NCI-H345 treated with DMSO at 0.1 percent for 48 hours (cell line): ENCODE measurements around the gene ZNF14.
A peak's percentile ranks its signal among the peaks of the same experiment; 100 is the strongest.
"Not testable (repeated sequence)": the region's sequence is repeated elsewhere in the genome, so short reads cannot be mapped to it uniquely, and the experiment has no call there.

Experiments
- DNase-seq: peaks from one replicate; lab custom pipeline; 2025; ENCODE audit not compliant: unreplicated experiment; lab: John Stamatoyannopoulos, UW

The ZNF14 gene

DNA sequence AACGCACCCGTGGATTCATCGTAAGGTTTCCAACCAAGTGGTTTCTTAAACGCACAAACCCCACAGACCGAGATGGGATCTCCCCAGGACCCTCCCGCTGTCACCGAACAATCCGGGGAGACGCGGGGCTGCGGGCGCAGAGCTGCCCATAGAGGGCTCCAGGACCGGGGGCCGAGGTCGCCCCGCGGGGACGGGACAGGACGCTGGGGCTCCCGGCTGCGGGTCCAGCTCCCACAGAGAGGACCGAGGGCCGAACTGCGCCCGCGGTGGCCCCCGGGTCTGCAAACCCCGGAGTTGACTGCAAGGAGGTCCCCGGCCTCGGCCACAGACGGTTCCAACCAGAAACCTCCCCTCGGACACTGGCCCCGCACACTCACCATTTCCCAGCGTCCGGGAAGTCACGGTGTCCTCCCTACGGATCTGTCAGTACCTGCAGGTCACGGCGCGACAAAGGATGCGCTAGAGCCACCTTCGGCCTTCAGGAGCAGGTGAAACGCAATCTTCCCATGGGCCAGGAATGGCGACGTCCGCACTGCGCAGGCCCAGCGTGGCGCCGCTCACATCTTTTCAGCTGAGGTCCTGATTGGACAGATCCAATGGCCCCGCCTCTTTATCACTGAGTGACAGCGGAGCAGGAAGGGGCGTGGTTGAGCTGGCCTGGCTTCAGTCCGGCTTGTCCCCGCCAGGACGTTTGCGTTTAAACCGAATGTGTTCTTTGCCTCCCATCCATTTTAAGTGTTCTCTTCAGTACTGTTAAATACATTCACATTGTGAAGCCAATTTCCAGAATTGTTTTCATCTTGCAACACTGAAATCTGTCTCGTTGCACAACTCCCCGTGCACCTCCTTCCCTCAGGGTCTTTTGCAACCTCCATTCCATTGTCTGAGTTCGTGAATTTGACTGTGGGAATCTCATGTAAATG lies at the start of gene ZNF14:
TSS of gene ZNF14 (minus strand) at position 534 of the 923 bp plus-strand sequence. CDS start at position 380, 154 bp downstream.
- DNase-seq, result peak; percentile 82

DNA sequence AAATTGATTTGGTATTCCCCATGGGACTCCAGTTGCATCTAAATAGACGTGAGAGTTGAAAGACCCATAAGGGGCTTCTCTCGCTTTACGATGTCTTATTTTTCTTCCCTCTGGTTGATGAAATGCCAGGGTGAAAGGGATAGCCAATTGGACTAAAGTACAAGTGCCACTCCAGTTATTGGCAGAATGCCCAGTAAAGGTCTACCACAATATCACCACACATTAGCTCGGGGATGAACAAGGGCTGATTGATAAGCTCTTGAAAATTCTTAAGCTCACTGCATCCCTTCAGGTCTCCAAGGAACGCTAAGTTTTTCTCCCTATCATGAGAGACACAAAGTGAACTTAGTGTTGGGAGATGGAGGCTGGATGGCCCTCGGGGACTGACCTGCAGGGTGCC lies 48.9 kb upstream of the ZNF14 start:
- DNase-seq, result peak; percentile 58

DNA sequence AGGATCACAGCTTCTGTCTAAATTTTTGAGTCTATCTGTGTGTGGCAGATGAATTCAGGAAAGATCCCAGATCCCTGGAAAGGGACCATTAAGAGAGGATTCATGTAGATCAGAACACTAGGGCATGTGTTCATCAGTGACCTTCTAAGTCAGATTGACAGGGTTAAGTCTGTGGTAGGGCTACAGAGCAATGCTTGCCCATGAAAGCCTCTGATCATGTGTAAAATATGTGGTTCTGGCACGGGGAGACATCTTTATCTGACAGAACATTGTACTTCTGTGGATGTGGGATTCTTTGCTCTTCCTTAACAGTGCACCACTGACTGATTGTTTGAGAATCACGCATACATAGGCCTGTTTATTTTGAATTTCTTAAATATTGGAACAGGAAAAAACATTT lies 45.8 kb upstream of the ZNF14 start:
- DNase-seq, result no peak

DNA sequence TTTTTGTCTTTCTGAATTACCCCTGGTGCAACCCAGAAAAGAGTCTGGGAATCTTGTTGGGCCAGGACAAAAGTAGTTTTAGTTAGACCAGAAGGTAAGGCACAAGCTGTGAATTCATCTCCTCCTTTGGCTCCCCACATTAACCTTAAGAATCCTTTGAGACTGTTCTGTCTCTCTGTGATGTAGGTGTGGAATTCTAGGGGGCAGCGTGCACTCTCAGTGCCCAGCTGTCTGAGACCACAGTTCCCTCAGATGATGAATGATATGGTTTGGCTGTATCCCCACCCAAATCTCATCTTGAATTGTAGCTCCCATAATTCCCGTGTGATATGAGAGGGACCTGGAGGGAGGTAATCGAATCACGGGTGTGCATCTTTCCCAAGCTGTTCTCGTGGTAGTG lies 44.8 kb upstream of the ZNF14 start:
- DNase-seq, result no peak

DNA sequence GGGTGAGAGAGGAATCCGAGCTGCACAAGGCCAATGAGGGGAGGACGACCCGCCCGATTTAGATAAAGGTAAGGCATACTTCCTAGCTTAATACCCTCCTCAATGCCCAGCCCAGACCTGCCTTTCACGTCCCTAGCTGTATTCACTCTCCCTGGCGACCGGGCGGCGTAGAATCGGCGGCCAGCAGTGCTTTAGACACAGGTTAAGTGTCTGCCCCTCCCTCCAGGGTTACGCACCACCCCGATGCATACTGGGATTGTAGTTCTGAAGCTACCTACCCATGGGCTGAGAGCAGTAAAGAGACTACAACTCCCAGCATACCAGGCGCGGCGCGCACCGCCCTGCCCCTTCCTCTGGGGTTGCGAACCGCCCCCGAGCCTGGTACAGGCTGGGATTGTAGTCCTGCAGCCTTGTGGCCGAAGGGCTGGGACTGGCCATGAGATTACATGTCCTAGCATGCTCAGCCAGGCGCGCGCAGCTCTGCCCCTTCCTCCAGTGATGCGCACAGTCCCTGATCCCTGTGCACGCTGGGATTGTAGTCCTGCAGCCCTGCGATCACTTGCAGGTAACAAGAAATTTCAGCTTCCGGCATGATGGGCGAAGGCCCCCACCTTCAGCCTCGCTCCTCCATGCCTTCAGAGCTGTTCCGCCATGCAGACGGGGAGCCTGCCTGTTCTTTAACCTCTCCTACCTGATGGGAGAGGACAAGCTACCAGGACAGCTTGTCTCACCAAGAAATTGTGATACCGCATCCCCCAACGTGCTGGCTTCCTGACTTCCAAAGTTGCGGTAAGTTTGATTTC lies 43.5 kb upstream of the ZNF14 start:
- DNase-seq, result peak; percentile 84

DNA sequence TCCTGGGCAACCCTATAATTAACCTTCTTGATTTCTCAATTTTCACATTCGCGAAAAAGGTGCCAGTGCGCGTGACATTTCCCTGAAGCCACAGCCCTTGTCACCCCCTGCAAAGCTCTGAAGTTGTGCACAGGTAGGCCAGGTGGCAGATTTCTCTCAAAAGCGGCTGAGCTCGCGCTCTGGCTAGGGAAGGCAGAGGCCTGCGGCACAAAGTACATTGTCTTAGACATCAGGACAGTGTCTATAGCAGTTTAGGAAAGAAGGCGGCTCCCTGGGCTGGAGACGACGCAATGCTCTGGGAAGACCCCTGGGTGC lies 42.9 kb upstream of the ZNF14 start:
- no peak for DNase-seq

DNA sequence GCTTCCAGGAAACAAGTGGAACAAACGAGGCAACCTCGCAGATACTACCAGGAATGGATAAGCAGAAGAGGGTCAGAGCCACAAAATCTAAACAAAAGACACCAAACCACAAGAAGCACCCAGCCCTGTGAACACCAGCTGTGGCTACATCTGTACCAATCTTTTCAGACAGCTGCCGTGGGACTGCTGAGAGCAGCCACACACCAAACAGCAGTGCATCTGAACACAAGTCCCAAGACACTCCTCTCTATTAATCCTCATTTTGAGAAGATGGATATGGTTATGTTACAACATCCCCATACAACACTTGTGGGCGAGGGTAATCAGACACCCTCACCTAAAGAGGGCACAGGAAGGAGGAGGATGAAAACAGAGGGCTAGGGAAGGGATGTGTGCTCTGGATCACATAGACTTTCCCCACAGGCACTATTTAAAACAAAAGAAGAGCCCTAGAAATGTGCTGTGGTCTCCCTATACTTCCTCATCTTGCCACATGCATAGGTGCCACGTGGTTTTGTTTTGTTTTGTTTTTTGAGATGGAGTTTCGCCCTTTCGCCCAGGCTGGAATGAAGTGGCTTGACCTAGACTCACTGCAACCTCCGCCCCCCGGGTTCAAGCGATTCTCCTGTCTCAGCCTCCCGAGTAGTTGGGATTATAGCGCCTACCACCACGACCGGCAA lies 41.6 kb upstream of the ZNF14 start:
- DNase-seq, result no peak

DNA sequence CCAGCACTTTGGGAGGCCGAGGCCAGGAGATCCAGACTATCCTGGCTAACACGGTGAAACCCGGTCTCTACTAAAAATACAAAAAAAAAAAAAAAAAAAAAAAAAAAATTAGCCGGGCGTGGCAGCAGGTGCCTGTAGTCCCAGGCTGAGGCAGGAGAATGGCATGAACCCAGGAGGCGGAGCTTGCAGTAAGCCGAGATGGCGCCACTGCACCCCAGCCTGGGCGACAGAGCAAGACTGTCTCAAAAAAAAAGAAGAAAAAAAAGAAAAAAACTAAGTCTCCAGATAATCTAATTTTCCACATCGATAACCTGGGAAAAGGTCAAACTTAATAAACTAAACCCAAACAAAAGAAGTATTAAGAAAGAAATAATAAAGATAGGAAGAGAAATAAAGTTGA lies 39.1 kb upstream of the ZNF14 start:
- DNase-seq, result not testable (repeated sequence)

DNA sequence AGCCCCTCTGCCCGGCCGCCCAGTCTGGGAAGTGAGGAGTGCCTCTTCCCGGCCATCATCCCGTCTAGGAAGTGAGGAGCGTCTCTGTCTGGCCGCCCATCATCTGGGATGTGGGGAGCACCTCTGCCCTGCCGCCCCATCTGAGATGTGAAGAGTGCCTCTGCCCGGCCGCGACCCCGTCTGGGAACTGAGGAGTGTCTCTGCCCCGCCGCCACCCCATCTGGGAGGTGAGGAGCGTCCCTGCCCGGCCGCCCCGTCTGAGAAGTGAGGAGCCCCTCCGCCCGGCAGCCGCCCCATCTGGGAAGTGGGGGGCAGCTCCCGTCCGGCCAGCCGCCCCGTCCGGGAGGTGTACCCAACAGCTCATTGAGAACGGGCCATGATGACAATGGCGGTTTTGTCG lies 37.1 kb upstream of the ZNF14 start:
- not testable (repeated sequence) for DNase-seq

DNA sequence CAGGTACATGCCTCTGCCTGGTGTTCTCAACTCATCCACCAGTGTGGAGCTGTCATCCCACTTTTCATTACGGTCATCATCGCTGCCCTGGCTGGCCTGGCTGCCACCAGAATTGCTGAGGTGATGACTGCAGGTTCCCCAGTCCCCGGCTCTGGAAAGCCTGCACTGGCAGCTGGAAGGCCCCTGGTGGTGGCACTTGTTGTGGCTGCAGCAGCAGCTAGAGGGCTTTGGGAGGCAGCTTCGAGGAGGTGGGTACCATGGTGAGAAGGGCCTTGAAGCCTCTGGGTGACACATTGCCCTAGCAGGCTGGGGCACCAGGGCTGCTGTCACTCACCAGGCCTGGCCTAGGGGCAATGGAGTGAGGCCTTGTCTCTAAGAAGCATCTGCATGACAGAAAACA lies 25.3 kb upstream of the ZNF14 start:
- DNase-seq, result no peak

DNA sequence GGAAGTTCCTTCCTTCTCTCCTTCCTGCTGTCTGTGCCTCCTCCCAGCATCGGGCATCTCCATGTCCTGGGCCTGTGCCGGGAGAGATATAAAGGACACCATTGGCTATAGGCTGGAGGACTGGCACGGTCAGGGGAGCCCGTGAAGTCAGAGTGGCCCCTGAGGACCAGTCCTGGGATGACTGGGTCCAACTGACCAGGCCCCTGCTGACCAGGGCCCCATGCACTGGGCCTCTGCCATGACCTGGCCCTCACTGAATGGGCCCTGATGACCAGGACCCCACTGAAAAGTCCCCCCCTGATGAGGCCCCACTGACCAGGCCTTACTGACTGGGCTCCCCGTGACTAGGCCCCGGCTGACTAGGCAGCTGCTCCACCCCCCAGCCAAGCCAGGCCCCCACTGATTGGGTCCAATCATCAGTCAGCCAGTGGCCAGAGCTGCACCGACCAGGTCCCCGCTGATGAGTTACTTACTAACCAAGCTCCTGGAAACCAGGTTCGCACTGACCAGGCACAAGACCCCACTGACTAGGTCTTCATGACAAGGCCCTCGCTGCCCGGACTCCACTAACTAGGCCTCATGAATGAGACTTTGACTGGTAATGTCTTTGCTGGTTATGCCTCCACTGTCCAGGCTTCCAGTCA lies 20.0 kb upstream of the ZNF14 start:
- DNase-seq, result no peak

DNA sequence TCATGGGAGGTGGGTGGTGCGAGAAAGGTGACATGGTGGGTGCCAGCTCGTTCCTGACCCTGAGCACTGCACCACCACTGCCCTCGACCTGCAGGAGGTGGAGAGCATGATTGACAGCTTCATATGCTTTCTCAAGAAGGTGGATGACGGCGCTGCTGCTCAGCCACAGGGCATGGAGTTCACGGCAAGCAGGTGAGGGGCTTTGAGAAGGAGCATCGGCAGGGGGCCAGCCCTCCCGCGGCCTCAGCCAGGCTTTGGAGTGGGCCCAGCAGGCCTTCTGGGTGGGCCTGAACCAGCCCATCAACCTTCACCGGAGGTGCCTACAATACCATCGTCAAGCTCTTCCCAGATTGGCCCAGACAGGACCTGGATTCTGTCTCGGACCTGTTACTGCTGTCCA lies 18.9 kb upstream of the ZNF14 start:
- DNase-seq, result no peak

DNA sequence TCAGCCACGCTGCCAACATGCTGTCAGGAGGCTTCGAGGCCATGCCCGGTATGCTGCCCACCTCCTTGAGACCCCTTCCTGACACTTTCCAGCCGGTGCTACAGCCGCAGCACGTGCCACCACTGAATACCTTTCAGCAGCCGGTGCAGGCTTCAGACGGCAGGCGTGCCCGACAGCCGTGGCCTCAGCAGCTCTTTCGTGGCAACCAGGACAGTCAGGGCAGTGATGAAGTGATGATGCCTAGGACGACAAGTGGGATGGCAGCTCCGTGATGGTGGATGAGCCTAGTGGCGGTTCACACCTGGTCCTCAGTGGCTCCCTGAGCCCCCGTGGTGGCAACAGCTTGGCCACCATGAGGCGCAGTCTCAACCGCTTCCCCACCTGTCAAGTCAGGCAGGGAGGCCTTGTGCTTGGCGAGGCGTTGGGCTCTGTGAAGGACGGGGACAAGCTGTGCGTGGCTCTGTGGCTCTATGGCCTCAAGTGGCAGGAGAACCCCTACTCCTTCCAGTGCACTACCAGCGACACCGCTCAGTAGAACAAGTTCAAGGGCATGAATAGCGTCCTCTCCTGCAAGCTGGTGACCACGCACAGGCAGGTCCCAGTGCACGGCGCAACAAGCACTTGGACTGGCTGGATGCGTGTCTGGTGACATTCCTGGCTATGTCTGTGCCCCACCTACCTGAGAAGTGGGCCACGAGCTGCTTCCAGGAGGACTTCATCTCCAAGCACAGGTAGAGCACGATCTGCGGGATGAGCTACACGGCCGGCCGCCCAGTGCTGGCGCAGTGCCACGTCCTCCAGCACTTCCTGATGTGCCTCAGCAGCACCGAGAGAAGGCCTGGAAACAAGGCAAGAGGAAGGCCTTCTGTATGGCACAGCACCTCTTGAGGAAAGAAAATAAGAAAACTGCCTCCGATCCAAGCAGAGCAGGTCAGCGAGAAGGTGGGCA lies 18.2 kb upstream of the ZNF14 start:
- no peak for DNase-seq

DNA sequence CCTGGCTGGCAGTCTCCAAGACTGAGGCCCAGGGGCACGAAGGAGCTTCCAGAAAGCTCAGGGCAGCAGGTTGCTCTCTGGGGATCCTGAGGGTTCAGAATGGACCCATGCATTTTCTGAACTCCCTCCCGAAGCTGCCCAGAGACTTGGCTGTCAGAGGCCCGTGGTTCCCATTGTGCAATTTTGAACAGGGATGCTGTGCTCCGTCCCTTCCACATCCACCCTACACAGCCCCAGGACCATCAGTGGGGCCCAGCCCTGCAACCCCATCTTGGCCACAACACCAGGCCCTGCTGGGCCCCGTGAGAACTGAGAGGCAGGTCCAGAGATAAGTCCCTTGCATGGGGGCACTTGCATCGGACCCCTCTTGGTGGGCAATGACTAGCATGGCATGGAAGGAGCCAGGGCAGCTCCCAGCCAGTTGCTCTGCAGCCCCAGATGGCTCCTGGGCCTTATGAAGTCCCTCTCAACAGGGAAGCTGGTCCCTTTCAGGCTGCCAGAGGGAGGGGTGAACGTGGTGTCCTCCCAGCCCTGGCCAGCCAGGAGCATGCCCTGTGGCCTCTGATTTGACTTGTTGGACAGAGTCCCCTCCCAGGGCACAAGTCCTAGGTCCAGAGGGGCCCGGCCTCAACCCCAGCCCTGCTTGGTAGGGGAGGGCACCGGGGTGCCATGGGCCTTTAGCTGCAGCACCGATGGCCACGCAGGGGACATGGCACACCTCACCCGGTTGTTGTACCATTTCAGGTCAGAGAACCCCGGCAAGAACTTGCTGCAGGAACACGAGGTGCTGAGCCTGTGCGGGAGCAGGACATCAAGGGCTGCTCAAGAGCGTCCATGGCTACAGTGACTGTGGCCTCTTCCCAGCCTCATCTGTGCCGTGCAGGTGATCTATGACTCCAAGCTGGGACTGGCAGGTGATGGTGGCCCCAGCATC lies 17.3 kb upstream of the ZNF14 start:
- DNase-seq, result no peak

DNA sequence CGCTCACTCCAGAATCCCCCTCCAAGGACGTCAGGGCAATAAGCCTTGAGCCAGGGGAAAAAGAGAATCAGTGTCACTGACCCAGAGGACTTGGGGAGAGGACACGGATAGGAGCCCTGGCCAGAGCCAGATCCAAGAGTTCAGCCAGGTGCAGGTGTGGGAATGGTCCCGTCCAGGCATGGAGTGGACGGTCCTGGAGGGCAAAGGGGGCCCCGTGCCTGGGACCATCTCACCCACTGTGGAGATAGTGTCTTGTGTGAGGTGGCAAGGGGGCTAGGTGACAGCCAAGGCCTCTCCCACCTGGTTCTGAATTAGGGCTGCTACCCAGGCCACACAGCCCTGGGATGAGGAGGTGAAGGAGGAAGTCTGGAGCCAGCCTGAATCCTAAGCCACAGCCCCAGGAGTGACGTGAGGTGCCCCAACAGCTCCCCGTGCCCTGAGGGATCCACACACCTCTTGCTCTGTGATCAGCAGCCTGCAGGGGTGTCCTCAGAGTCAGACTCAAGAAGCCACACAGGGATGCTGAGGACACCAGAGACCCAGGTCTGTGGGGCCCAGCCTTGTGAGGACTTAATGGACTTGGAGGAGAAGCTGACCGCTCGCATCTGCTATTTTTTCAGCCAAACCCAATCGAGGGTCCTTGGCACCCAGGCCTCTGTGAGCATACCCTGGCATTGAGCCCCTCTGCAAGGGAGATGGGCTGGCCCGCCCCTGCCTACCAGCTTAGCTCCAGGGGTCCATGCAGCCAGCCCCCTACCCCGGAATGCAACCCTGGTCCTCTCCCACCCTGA lies 16.4 kb upstream of the ZNF14 start:
- DNase-seq, result no peak

DNA sequence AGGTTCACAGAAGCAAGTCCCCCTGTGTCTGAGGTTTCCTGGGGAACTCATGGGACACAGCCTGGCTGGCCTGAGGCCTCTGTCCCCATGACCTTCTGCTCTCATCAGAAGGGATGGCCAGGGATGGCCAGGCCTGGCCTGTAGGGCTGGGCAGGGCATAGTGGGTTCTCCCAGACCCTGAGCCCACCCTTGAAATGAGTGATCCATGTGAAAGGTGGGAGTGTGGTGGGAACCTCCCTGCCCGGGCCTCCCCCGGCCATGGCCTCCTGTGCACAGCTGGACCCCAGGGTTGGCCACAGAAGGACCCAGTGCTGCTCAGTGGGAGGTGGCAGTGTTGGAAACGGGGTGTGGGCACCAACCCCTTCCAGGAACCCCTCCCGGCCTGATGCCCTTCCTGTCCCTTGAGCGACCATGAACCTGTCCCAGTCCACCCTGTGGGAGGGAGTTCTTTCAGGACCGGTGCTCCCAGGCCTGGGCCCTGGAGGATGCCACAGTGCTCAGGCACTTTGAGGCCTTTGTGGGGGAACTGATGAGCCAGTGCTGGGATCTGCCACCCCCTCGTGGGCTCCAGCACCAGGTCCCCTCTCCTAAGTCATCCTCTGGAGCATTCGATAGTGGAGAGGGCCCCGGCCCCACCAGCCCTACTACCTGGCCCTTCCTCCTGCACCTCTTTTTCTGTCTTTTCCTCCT lies 15.5 kb upstream of the ZNF14 start:
- no peak for DNase-seq

DNA sequence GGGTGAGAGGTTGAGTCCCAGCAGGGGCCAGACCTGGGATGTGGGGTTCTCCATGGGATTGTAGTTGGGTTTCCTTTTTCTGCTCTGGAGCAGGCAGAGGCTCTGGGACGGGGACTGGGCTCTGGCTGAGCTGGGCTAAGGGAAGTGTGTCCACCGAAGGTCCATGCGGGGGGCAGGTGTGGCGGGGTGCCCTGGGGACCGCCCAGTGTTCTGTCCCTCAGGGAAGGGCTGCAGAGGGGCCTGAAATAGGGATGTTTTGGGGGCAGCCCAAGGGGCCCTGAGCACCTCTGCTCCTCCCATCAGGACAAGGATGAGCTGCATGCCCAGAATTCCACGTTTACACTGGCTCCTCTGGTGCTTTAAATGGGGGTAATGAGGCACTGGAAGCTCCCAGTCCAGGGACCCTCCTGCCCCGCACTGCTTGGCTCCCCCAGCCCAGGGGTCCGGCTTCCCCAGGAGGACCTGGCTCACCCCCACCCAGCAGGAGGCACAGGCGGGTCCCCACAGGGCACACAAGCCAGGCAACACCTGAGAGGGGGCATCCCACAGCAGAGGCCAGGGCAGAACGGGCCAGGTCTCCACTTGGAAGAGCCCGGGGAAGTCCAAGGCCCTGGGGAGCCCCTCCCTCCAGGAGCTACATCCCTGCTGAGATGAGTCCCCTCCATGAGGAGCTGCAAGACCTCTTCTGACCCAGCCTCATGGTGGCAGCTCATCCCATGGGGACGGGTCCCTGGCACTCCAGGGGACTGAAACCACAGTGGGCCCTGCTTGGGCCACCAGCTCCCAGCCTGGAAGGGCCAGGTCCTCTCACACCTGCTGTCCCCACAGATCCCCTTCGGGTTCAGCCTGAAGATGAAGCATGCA lies 14.7 kb upstream of the ZNF14 start:
- DNase-seq, result no peak
